Fibroblast of lung (primary cell): Measurements from ENCODE around the gene MROH7. TPM values are rescaled to one million over a fixed set of nuclear protein-coding genes. Genes with fewer than 3 reads are reported as not detected.

ENCODE experiments used
- DNase-seq, 2 donors: peaks; one replicate each; pipeline versions ENCODE4 v3.0.0 to v3.0.0-alpha.2; 2010; ENCODE audit warnings: low read depth in 2 of 2
- H2AFZ ChIP-seq: 2 replicates; pipeline ENCODE4 v1.5.1; 2012; ENCODE audit warnings: low read length, control low read depth, inconsistent platforms
- H3K27ac ChIP-seq: 2 replicates; pipeline ENCODE4 v1.5.1; 2011; ENCODE audit warnings: low read length, control low read depth; ENCODE audit not compliant: insufficient read depth
- H3K27me3 ChIP-seq: 2 replicates; pipeline ENCODE4 v1.5.1; 2011; ENCODE audit warnings: mild to moderate bottlenecking, low read length; ENCODE audit not compliant: control insufficient read depth, insufficient read depth
- H3K36me3 ChIP-seq: 2 replicates; pipeline ENCODE4 v1.5.1; 2011; ENCODE audit warnings: low read length; ENCODE audit not compliant: control insufficient read depth, insufficient read depth
- H3K4me1 ChIP-seq: 2 replicates; pipeline ENCODE4 v1.5.1; 2011; ENCODE audit warnings: low read length; ENCODE audit not compliant: control insufficient read depth, insufficient read depth; ENCODE audit errors: extremely low read depth
- H3K4me2 ChIP-seq: 2 replicates; pipeline ENCODE4 v1.5.1; 2011; ENCODE audit warnings: low read length, control low read depth; ENCODE audit not compliant: insufficient read depth; ENCODE audit errors: extremely low read depth
- H3K4me3 ChIP-seq, 4 experiments: fragments of 200-600 bp in 1 of 4; sonication (generic) in 1 of 4; replicated peaks in 1 of 4; 2 replicates each; pipeline ENCODE4 v1.5.1; 2011 to 2016; ENCODE audit warnings: low read length in 4 of 4, low read depth in 3 of 4, mild to moderate bottlenecking in 3 of 4, control low read depth in 2 of 4, inconsistent platforms in 1 of 4, mixed read lengths in 1 of 4; ENCODE audit not compliant: insufficient read depth in 1 of 4; ENCODE audit errors: control extremely low read depth in 1 of 4
- H3K79me2 ChIP-seq: 2 replicates; pipeline ENCODE4 v1.5.1; 2012; ENCODE audit warnings: mild to moderate bottlenecking, low read length, inconsistent platforms; ENCODE audit not compliant: control insufficient read depth, insufficient read depth
- H3K9ac ChIP-seq: 2 replicates; pipeline ENCODE4 v1.5.1; 2011; ENCODE audit warnings: mild to moderate bottlenecking, low read length, control low read depth; ENCODE audit not compliant: insufficient read depth
- H3K9me3 ChIP-seq: 2 replicates; pipeline ENCODE4 v1.5.1; 2012; ENCODE audit warnings: low read depth, low read length; ENCODE audit not compliant: control insufficient read depth, insufficient read depth
- H4K20me1 ChIP-seq: 2 replicates; pipeline ENCODE4 v1.5.1; 2011; ENCODE audit warnings: low read length; ENCODE audit not compliant: control insufficient read depth, insufficient read depth; ENCODE audit errors: extremely low read depth
- CTCF ChIP-seq, 2 donors: IDR thresholded peaks in 1 of 2; conservative IDR thresholded peaks in 1 of 2; 1 replicate in 1 of 2; 2 replicates in 1 of 2; pipeline ENCODE4 v1.5.1; 2011 to 2012; ENCODE audit warnings: low read length in 2 of 2, control low read depth in 1 of 2, inconsistent platforms in 1 of 2, low read depth in 1 of 2, mild to moderate bottlenecking in 1 of 2
- EZH2 ChIP-seq: IDR thresholded peaks from 2 replicates; pipeline ENCODE4 v1.5.1; 2012; ENCODE audit warnings: low read length, control low read depth, mild to moderate bottlenecking; ENCODE audit errors: missing control alignments
- polyA plus RNA-seq, 2 donors: library from polyadenylated mRNA; depleted of rRNA in 1 of 2; stranded (reverse) in 1 of 2; unstranded in 1 of 2; fragments of >200 nt; gene quantifications; 2 replicates each; pipeline ENCODE4 v1.2.1, GENCODE V29; 2011 to 2012; ENCODE audit warnings: missing spikeins in 1 of 2
- total RNA-seq: library from RNA; depleted of rRNA; stranded (reverse); fragments of >200 nt; gene quantifications from 2 replicates; pipeline ENCODE4 v1.2.1, GENCODE V29; 2014

Gene MROH7
- total and polyA plus RNA-seq, 2 donors (not counting 1 experiment from before 2014, with no cell fraction given), result 0.01 to 0.33 TPM

GRCh38 chr1:54640361-54640760 is 1.2 kb upstream of the MROH7 start:
- Histone ChIP-seq H3K27me3 (no peaks in the 10 kb centered on the region), H3K36me3 (no peaks in the 10 kb centered on the region), H3K27ac (no peak overlapping the region), H4K20me1 (no peaks in the 10 kb centered on the region), H3K4me1 (no peaks in the 10 kb centered on the region), H3K4me2 (no peak overlapping the region), H3K9ac (no peak overlapping the region), H3K4me3 (no peak overlapping the region), H3K79me2 (no peaks in the 10 kb centered on the region), H2AFZ (no peak overlapping the region), H3K9me3 (no peaks in the 10 kb centered on the region)
- no peak for DNase-seq
- TF ChIP-seq CTCF (conservative IDR thresholded peaks at IDR 0.05 in 1 of 2, IDR thresholded peaks at IDR 0.05 in 1 of 2; ENCODE audit: low read depth in 1 of 2, low read length in 2 of 2) (no peak), EZH2 (no peak)

GRCh38 chr1:54643736-54644135 is 2.1 kb downstream of the MROH7 start:
- H3K27me3 ChIP-seq, result no peaks in the 10 kb centered on the region

More at GRCh38 chr1:54643736-54644135, 2.1 kb downstream of the MROH7 start:
- Histone ChIP-seq H3K27ac (no peak overlapping the region), H3K4me2 (no peak overlapping the region), H3K36me3 (no peaks in the 10 kb centered on the region), H2AFZ (no peak overlapping the region), H3K9ac (no peak overlapping the region), H3K4me1 (no peaks in the 10 kb centered on the region), H3K9me3 (no peaks in the 10 kb centered on the region), H3K4me3 (no peak overlapping the region), H3K79me2 (no peaks in the 10 kb centered on the region), H4K20me1 (no peaks in the 10 kb centered on the region)
- TF ChIP-seq EZH2, result no peak
- no peak for TF ChIP-seq CTCF (conservative IDR thresholded peaks at IDR 0.05 in 1 of 2, IDR thresholded peaks at IDR 0.05 in 1 of 2; ENCODE audit: low read depth in 1 of 2, low read length in 2 of 2)
- DNase-seq, result no peak
